RPMI8226 (cell line): ENCODE results near the gene ADAM19.

Experiments
- DNase-seq: peaks from one replicate; pipeline ENCODE4 v3.0.0-alpha.2; 2015

Gene ADAM19

GRCh38 chr5:157575381-157576020 lies at the start of gene ADAM19:
TSS of gene ADAM19 (minus strand) at chr5:157575775. CDS start at chr5:157575696, 79 bp downstream.
- peak; percentile 32 for DNase-seq

GRCh38 chr5:157624144-157624543 lies 48.6 kb upstream of the ADAM19 start:
- DNase-seq, result no peak

- DNase-seq, result no peak
These were observed 45.2 kb upstream of the ADAM19 start for GRCh38 chr5:157620776-157621175.

DNA sequence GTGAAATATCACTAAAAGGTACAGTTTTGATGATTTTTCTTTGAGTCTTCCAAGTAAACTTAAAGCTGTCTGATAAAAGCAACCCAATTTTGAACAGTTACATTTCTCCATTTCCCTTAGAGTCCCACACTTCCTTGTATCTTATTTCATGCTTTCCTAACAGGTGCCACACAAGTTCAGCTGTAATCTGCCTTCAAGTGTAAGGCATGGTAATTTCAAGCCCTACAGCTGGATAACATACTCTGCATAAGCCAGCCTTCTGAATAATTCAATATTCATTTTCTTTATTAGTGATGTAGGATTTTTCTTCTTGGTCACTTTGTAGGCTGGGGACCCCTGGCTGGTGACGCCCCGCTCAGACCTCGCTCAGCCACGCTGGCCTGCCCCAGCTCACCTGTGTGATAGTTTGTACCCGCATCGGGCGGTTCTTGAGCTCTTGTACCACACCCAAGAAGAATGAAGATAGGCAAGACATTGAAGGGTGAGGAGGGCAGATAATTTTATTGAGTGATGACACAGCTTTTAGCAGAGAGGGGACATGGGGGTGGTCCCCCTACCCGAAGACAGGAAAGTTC lies 42.7 kb upstream of the ADAM19 start:
- no peak for DNase-seq

DNA sequence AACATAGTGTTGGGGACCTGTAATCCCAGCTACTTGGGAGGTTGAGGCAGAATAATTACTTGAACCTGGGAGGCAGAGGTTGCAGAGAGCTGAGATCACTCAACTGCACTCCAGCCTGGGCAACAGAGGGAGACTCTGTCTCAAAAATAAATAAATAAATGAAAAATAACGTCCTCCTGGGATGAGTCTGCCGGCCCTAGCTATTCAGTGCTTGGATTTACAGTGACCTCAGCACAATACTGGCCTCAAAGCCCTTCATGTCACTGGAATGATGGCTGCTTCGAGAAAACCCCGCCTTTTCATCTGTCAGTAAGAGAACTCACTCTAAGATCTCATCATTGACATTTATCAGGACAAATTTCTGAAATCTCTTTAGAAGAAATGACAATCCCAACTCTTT lies 41.2 kb upstream of the ADAM19 start:
- no peak for DNase-seq

GRCh38 chr5:157613385-157614245 lies 38.0 kb upstream of the ADAM19 start:
- no peak for DNase-seq

DNA sequence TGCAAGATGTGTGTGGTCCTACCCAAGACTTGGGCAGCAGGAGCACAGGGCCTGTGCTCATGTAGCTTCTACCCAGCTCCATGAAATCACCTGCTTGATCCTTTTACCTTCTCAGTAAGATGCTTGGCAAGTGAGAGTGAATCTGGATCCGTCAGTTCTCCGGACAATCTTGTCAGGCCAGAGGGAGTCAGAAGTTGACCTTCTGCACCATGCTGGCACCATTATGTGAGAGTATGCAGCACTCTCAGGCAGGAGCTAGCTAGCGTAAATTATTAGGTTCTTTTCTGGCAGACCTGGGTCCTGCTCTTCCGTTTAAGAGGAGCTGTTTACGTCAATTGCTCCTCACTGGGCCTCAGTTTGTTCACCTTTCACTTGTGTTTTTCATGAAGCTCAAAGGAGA lies 37.0 kb upstream of the ADAM19 start:
- DNase-seq, result no peak

GRCh38 chr5:157611571-157612476 lies 36.2 kb upstream of the ADAM19 start:
- no peak for DNase-seq

DNA sequence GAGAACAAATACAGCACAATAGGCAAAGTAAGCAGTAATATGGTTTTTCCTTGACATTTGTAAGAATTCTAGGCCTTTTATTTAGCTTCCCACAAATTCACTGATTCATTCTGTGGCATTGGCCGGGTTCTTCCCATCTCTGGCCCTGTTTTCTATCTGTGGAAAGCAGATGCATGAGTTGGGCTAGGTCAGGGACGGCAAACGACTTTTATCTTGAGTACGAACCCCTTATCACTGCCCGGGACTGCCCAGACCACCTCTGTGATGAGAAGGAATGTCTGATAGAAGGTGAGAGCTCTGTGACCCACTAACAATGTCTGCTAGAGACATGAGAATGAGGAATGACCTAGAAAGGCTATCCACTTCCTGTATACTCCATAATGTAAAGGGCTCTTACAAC lies 35.4 kb upstream of the ADAM19 start:
- DNase-seq, result no peak

DNA sequence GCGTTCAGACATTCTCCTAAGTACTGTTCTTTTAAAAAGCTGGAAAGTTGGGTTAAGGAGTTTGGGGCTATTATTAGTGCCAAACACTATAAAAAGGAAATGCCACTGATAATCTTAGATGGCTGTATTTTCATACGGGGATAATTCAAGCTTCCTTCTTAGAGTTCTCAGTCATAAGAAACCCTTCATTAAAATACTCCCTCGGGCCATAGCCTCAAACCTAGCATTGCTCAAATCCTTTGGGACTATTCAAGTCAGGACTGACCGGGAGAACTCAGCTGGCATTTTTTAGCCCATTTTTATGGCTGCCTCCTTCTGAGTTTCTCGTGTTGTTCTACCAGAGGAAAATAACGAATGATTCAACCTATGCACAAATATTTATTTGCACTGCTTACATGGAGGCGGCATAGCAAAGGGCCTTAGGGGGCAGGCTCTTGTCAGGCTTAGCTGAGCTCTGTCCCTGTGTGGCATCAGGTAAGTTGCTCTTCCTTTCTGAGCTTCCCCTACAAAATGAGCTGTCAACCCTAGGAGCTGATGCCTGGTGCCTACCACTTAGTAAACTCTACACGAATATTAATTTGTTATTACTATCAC lies 33.5 kb upstream of the ADAM19 start:
- no peak for DNase-seq

DNA sequence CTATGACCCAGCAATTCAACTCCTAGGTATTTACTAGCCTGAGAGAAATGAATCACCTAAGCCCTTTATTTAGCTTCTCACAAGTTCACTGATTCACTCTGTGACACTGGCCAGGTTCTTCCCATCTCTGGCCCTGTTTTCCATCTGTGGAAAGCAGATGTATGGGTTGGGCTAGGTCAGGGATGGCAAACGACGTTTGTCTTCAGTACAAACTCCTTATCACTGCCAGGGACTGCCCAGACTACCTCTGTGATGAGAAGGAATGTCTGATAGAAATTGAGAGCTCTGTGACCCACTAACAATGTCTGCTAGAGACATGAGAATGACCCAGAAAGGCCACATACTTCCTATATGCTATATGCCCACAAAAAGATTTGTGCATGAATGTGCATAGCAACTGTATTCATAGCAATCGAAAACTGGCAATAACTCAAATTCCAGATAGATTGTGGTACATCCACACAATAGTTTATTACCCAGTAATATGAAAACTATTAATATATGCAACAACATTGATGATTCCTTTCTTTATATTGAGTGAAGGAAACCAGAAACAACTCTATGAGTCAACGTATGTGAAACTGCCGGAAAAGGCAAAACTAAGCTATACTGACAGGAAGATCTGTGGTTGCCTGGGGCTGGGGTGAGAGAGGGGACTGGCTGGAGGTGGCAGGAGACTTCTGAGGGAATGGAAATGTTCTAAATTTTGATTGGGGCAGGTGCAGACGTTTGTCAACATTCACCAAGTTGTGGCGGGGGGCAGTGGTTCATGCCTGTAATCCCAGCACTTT lies 32.0 kb upstream of the ADAM19 start:
- DNase-seq, result peak; percentile 64

DNA sequence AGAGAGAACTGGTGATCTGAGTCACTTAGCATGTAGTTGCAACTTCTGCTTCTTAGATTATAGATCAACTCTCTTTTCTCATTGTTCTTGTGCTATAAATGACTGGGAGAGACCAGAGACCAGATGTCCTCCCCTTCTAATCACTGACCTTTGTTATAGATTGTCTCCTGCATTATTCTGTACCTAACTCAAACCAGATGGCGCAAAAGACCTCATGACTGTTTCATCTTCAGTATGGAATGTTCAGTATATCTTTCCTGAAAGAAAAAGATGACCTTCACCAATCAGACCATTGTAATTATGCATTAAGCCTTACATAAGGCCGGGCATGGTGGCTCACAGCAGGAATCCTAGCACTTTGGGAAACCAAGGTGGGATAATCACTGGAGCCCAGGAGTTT lies 30.5 kb upstream of the ADAM19 start:
- DNase-seq, result no peak

DNA sequence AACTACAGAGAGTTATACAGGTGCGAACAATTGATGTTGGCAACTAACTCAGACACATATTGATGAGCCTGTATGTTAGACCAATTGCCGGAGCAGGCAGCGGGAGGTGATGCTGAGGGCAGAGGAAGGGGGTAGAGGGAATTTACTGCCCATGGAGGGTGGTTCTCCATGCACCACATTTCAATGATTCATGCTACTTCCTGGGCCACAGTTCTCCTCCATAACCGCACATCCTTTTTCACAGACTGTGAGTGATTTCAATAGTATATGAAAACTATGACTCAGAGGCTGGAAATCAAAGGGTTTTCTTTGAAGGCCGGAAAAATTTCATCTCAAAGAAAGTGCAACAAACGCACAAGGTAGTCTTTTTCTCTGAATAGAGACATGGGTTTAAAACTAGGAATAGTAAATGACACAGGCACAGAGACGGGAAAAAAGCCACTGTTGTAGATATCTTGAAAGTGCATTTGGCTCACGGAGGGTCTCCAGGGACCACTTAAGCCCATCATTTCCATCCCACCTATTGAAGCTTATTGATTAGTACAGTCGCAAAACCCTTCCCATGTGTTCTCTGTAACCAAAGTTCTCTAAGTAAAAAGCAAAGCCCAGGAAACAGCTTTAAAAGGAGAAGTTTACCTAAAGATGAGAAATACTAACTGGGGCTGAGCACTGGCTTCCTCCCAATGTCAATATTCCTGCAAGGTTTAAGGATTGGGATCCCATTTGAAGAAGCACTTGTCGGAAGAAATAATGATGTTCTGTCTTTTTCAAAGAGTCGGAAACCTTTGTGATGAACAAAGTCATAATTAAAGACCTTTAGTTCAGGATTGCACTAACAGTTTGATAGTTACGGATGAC lies 28.0 kb upstream of the ADAM19 start:
- no peak for DNase-seq

DNA sequence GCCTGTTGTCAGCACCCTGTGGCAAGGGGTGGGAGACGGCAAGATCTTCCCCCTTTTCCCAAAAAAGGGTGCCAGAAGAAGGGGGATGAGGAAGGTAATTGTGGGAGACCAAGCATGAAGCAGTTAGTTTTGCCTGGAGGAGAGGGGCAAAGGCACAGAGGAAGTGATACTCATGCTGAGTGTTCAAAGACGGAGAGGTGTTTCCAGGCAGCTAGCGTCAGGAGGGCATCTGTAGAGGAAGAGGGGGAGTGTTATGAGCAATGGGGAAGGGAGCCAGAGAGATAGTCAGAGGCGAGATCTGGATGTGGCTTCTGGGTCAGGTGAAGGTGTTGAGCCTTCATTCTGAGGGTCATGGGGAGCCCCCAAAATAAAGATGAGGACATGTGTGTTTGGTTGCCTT lies 26.9 kb upstream of the ADAM19 start:
- peak; percentile 34 for DNase-seq

DNA sequence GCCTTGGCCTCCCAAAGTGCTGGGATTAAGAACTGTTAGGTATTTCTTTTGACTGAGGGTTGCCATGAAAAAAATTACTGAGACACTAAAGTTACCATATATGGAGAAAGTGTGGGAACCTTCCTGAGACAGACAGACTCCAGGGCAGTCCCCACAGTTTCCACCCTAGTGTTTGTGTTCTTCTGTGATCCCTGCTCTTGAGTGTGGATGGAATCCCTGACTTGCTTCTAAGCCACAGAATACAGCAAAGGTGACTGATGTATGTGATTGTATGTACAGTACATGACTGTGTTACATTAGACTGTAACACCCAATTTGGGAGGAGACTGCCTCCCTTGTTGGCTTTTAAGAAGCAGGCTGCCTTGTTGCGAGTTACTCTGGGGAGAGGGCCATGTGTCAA lies 24.7 kb upstream of the ADAM19 start:
- DNase-seq, result no peak

- DNase-seq, result peak; percentile 49
These were observed 24.0 kb upstream of the ADAM19 start for GRCh38 chr5:157599565-157599964.

DNA sequence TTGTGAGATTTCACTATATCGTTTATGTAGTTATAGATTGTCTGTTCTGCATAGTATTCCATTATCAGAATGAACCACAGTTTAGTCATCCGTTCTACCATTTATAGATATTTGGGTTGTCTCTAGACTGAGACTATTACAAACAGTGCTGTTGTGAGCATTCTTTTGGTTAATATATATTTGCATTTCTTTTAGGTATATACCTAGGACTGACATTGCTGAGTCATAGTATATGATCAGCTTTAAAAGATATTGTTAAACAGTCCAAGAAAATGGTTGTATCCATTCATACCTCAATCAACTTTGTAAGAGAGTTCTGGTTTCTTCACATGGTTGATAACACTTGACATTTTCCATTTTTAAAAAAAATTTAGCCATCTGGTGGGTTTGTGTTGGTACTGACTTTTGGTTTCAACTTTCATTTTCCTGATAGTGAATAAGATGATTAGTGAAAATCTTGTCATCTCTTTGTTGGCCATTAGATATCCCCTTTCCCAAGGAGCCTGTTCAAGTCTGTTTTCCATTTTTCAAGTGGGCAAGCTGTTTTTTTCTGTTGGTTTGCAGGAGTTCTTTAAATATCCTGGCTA lies 22.9 kb upstream of the ADAM19 start:
- no peak for DNase-seq

DNA sequence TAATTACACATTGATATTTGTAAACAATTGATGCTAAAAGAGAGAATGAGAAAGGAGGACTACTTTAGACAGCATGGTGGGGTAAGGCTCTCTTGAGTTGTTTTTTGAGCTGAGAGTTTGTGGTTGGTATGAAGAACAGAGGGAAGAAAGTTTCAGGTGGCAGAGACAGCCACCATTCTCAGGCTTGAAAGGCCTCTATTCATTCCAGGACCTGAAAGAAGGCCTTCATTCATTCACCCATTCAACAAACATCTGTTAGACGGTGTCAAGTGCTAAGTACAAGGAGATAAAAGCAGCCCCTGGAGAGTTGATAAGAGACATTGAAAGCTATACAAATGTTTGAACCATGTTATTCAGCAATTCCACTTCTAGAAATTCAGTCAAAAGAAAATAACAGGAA lies 21.7 kb upstream of the ADAM19 start:
- DNase-seq, result no peak

GRCh38 chr5:157596487-157596886 lies 20.9 kb upstream of the ADAM19 start:
- peak; percentile 58 for DNase-seq
